GF-D8 (cell line): Measurements from ENCODE around the gene GCHFR.

Experiments used
- DNase-seq: peaks from one replicate; lab custom pipeline; 2025; lab: John Stamatoyannopoulos, UW

GCHFR gene

GRCh38 chr15:40775740-40776536, 12.1 kb downstream of the GCHFR start:
- no peak for DNase-seq

- DNase-seq = no peak
Observed at GRCh38 chr15:40776537-40777141, 12.8 kb downstream of the GCHFR start.

GRCh38 chr15:40782609-40783227, 18.9 kb downstream of the GCHFR start:
- DNase-seq = no peak

- no peak for DNase-seq
Observed at GRCh38 chr15:40785164-40785563, 21.3 kb downstream of the GCHFR start.

GRCh38 chr15:40785814-40786213, 21.9 kb downstream of the GCHFR start:
- DNase-seq = no peak

GRCh38 chr15:40787344-40787841, 23.5 kb downstream of the GCHFR start:
- peak; percentile 31 for DNase-seq

- DNase-seq = no peak
Observed at GRCh38 chr15:40787991-40788390, 24.1 kb downstream of the GCHFR start.

GRCh38 chr15:40789119-40789518, 25.3 kb downstream of the GCHFR start:
- DNase-seq = no peak

- DNase-seq = no peak
Observed at GRCh38 chr15:40789999-40790398, 26.1 kb downstream of the GCHFR start.

GRCh38 chr15:40790718-40791117, 26.9 kb downstream of the GCHFR start:
- no peak for DNase-seq

GRCh38 chr15:40792394-40792793, 28.5 kb downstream of the GCHFR start:
- no peak for DNase-seq

- no peak for DNase-seq
Observed at GRCh38 chr15:40793216-40793989, 29.5 kb downstream of the GCHFR start.

- no peak for DNase-seq
Observed at GRCh38 chr15:40796041-40796440, 32.2 kb downstream of the GCHFR start.

- DNase-seq = no peak
Observed at GRCh38 chr15:40796512-40796911, 32.6 kb downstream of the GCHFR start.

GRCh38 chr15:40799523-40799922, 35.7 kb downstream of the GCHFR start:
- no peak for DNase-seq

GRCh38 chr15:40803076-40803475, 39.2 kb downstream of the GCHFR start:
- no peak for DNase-seq

- no peak for DNase-seq
Observed at GRCh38 chr15:40803688-40804087, 39.8 kb downstream of the GCHFR start.

- no peak for DNase-seq
Observed at GRCh38 chr15:40806672-40807027, 42.8 kb downstream of the GCHFR start.

GRCh38 chr15:40807028-40807887, 43.4 kb downstream of the GCHFR start, which contains the start of the genes DNAJC17 and ZFYVE19:
DNAJC17 (minus strand) TSS chr15:40807473; CDS start chr15:40807446, 27 bp downstream.
ZFYVE19 (plus strand) TSS chr15:40807089; CDS start chr15:40807590, 501 bp downstream.
- DNase-seq = peak; percentile 76

- DNase-seq = no peak
Observed at GRCh38 chr15:40807888-40808461, 44.1 kb downstream of the GCHFR start.
